Skin epidermis (tissue), 12 donors: ENCODE data around the gene PYROXD2.

Source experiments
- H3K27ac ChIP-seq, 21 experiments: fragments of 200-600 bp; sonication (generic) in 11 of 21; one replicate each; pipeline ENCODE4 v1.5.0; 2020; ENCODE audit warnings: mild to moderate bottlenecking in 3 of 21, inconsistent platforms in 2 of 21, moderate library complexity in 2 of 21
- H3K4me3 ChIP-seq, 7 experiments: fragments of 200-600 bp; sonication (generic) in 2 of 7; one replicate each; pipeline ENCODE4 v1.5.0; 2020; ENCODE audit warnings: inconsistent platforms in 2 of 7, mild to moderate bottlenecking in 2 of 7, moderate library complexity in 1 of 7

PYROXD2 gene

GRCh38 chr10:98417973-98418664 lies 3.1 kb upstream of the PYROXD2 start:
- H3K27ac ChIP-seq, result no peak overlapping the region
- H3K4me3 ChIP-seq, result no peak overlapping the region

- Histone ChIP-seq H3K27ac (no peak overlapping the region), H3K4me3 (no peak overlapping the region)
Observed at GRCh38 chr10:98417481-98417959, 2.5 kb upstream of the PYROXD2 start.

GRCh38 chr10:98416606-98417388 lies 1.8 kb upstream of the PYROXD2 start:
- Histone ChIP-seq H3K4me3 (no peak overlapping the region), H3K27ac (no peak overlapping the region)

GRCh38 chr10:98415731-98416119 lies 743 bp upstream of the PYROXD2 start:
- Histone ChIP-seq H3K27ac (peak overlapping the region in 11 of 21 experiments; percentile 23 to 89 (median 76)), H3K4me3 (no peak overlapping the region)

GRCh38 chr10:98414578-98414931 lies 427 bp downstream of the PYROXD2 start:
- Histone ChIP-seq H3K4me3 (peak overlapping the region; percentile 16 to 48 (median 38)), H3K27ac (peak overlapping the region; percentile 23 to 89 (median 70))

GRCh38 chr10:98411768-98412167 lies 3.2 kb downstream of the PYROXD2 start:
- H3K27ac ChIP-seq, result no peak overlapping the region
- H3K4me3 ChIP-seq, result no peak overlapping the region

GRCh38 chr10:98411166-98411565 lies 3.8 kb downstream of the PYROXD2 start:
- H3K4me3 ChIP-seq, result no peak overlapping the region
- H3K27ac ChIP-seq, result no peak overlapping the region

- H3K27ac ChIP-seq, result no peak overlapping the region
- H3K4me3 ChIP-seq, result no peak overlapping the region
Observed at GRCh38 chr10:98410759-98411158, 4.2 kb downstream of the PYROXD2 start.

GRCh38 chr10:98410135-98410743 lies 4.7 kb downstream of the PYROXD2 start:
- Histone ChIP-seq H3K27ac (no peak overlapping the region), H3K4me3 (no peak overlapping the region)

GRCh38 chr10:98408799-98409198 lies 6.2 kb downstream of the PYROXD2 start:
- H3K4me3 ChIP-seq, result no peak overlapping the region
- H3K27ac ChIP-seq, result no peak overlapping the region

GRCh38 chr10:98407744-98408241 lies 7.2 kb downstream of the PYROXD2 start:
- H3K27ac ChIP-seq, result no peak overlapping the region
- H3K4me3 ChIP-seq, result no peak overlapping the region

GRCh38 chr10:98407017-98407743 lies 7.8 kb downstream of the PYROXD2 start:
- no peak overlapping the region for H3K27ac ChIP-seq

GRCh38 chr10:98405422-98405821 lies 9.6 kb downstream of the PYROXD2 start:
- no peak overlapping the region for H3K4me3 ChIP-seq
- peak overlapping the region in 1 of 21 experiments; percentile 50 for H3K27ac ChIP-seq

More at GRCh38 chr10:98407017-98407743, 7.8 kb downstream of the PYROXD2 start:
- H3K4me3 ChIP-seq, result no peak overlapping the region

GRCh38 chr10:98404571-98405359 lies 10.2 kb downstream of the PYROXD2 start:
- no peak overlapping the region for H3K4me3 ChIP-seq
- peak overlapping the region in 2 of 21 experiments; percentile 32 to 50 for H3K27ac ChIP-seq

GRCh38 chr10:98403812-98404504 lies 11.0 kb downstream of the PYROXD2 start:
- H3K27ac ChIP-seq, result peak overlapping the region in 1 of 21 experiments; percentile 50
- H3K4me3 ChIP-seq, result no peak overlapping the region

- no peak overlapping the region for H3K4me3 ChIP-seq
- H3K27ac ChIP-seq, result peak overlapping the region in 1 of 21 experiments; percentile 50
Observed at GRCh38 chr10:98402931-98403718, 11.9 kb downstream of the PYROXD2 start.

- H3K4me3 ChIP-seq, result no peak overlapping the region
- H3K27ac ChIP-seq, result no peak overlapping the region
Observed at GRCh38 chr10:98402478-98402877, 12.5 kb downstream of the PYROXD2 start.

GRCh38 chr10:98400482-98400881 lies 14.5 kb downstream of the PYROXD2 start:
- Histone ChIP-seq H3K27ac (no peak overlapping the region), H3K4me3 (no peak overlapping the region)
